Measurements from ENCODE around the gene CPLX1.

- no peak for TF ChIP-seq POLR2A (IDR thresholded peaks at IDR 0.05)
- no peak for TF ChIP-seq CTCF (IDR thresholded peaks at IDR 0.05)
- no peak for TF ChIP-seq EP300 (IDR thresholded peaks at IDR 0.05)
These were observed 38.4 kb downstream of the CPLX1 start for GRCh38 chr4:787561-787981.

All from tibial nerve (tissue), 4 donors.